Endothelial cell of umbilical vein (primary cell): ENCODE results near the gene FBN3. TPM values are rescaled to one million over a fixed set of nuclear protein-coding genes. Genes with fewer than 3 reads are reported as not detected.

Experiments
- BruUV-seq: library from RNA; stranded (reverse); fragments of 400-500 nt; replicated peaks from 2 replicates; lab custom pipeline; 2021; lab: Mats Ljungman, UMichigan
- CTCF ChIA-PET: fragments of 300-600, 350-600 bp; sonication (Branson Sonifier 250); formaldehyde crosslinking; loops from one replicate; lab custom pipeline; 2021; ENCODE audit warnings: antibody characterized with exemption, inconsistent platforms; lab: Charles Lee
- POLR2A ChIA-PET: fragments of 300-600, 350-600 bp; sonication (Branson Sonifier 250); formaldehyde crosslinking; loops from one replicate; lab custom pipeline; 2021; ENCODE audit warnings: antibody characterized with exemption, inconsistent platforms; lab: Charles Lee
- DNase-seq: peaks from one replicate; pipeline ENCODE4 v3.0.0-alpha.2; 2011; ENCODE audit warnings: low read depth, low spot score
- FAIRE-seq: peaks from 2 replicates; lab custom pipeline; 2011; peaks lifted over from hg19 to GRCh38; lab: Jason Lieb, UNC
- H2AFZ ChIP-seq: 2 replicates; pipeline ENCODE4 v1.6.0; 2012; ENCODE audit warnings: low read depth, low read length, control low read depth, inconsistent platforms
- H3K27ac ChIP-seq: 2 replicates; pipeline ENCODE4 v1.5.1; 2011; ENCODE audit warnings: low read depth, mild to moderate bottlenecking, control low read depth, low read length, moderate library complexity; ENCODE audit not compliant: insufficient read depth
- H3K27me3 ChIP-seq, 2 experiments: 2 replicates each; pipeline versions ENCODE4 v1.6.0 to v1.6.1; 2011; ENCODE audit warnings: low read length in 2 of 2, mixed read lengths in 1 of 2; ENCODE audit not compliant: control insufficient read depth in 2 of 2, insufficient read depth in 2 of 2
- H3K36me3 ChIP-seq, 2 experiments: 2 replicates in 1 of 2; 3 replicates in 1 of 2; pipeline ENCODE4 v1.5.1; 2011; ENCODE audit warnings: low read length in 2 of 2, mild to moderate bottlenecking in 1 of 2, moderate library complexity in 1 of 2; ENCODE audit not compliant: control insufficient read depth in 2 of 2, insufficient read depth in 2 of 2; ENCODE audit errors: extremely low read depth in 1 of 2
- H3K4me1 ChIP-seq: 3 replicates; pipeline ENCODE4 v1.5.1; 2011; ENCODE audit warnings: mild to moderate bottlenecking, low read length; ENCODE audit not compliant: control insufficient read depth, insufficient read depth; ENCODE audit errors: extremely low read depth
- H3K4me2 ChIP-seq: 2 replicates; pipeline ENCODE4 v1.6.1; 2011; ENCODE audit warnings: low read length, control low read depth, mixed read lengths; ENCODE audit not compliant: insufficient read depth
- H3K4me3 ChIP-seq, 3 experiments: fragments of 200-600 bp in 1 of 3; sonication (generic), shearing (Covaris generic) in 1 of 3; replicated peaks in 1 of 3; 2 replicates each; pipeline ENCODE4 v1.5.1; 2011 to 2016; ENCODE audit warnings: control low read depth in 3 of 3, low read length in 3 of 3, mild to moderate bottlenecking in 2 of 3, inconsistent platforms in 1 of 3, low read depth in 1 of 3, moderate library complexity in 1 of 3; ENCODE audit not compliant: insufficient read depth in 1 of 3
- H3K79me2 ChIP-seq: 2 replicates; pipeline ENCODE4 v1.6.0; 2012; ENCODE audit warnings: low read length, inconsistent platforms; ENCODE audit not compliant: control insufficient read depth, insufficient read depth
- H3K9ac ChIP-seq: replicated peaks from 2 replicates; pipeline ENCODE3; 2011; ENCODE audit warnings: low read length, control low read depth; ENCODE audit not compliant: insufficient read depth; ENCODE audit errors: extremely low read depth
- H3K9me1 ChIP-seq: replicated peaks from 3 replicates; pipeline ENCODE4 v1.6.0; 2011; ENCODE audit warnings: mild to moderate bottlenecking, low read length; ENCODE audit not compliant: control insufficient read depth, insufficient read depth; ENCODE audit errors: extremely low read depth
- H3K9me3 ChIP-seq: replicated peaks from 2 replicates; pipeline ENCODE4 v1.5.1; 2012; ENCODE audit warnings: low read length, inconsistent platforms; ENCODE audit not compliant: control insufficient read depth, insufficient read depth
- H4K20me1 ChIP-seq: replicated peaks from 2 replicates; pipeline ENCODE3; 2011; ENCODE audit warnings: mild to moderate bottlenecking, low read length; ENCODE audit not compliant: control insufficient read depth, insufficient read depth; ENCODE audit errors: extremely low read depth
- EZH2 ChIP-seq: IDR thresholded peaks from 2 replicates; pipeline ENCODE4 v1.6.1; 2012; ENCODE audit warnings: borderline replicate concordance, low read depth, mild to moderate bottlenecking, moderate library complexity, low read length, inconsistent platforms; ENCODE audit not compliant: severe bottlenecking
- FOS ChIP-seq: IDR thresholded peaks from 2 replicates; pipeline ENCODE4 v1.6.1; 2011; ENCODE audit warnings: mild to moderate bottlenecking, low read length, moderate library complexity, borderline replicate concordance; ENCODE audit not compliant: insufficient read depth
- GATA2 ChIP-seq: IDR thresholded peaks from 2 replicates; pipeline ENCODE4 v1.7.0; 2011; ENCODE audit warnings: low read depth, mild to moderate bottlenecking, moderate library complexity, mixed read lengths, low read length; ENCODE audit not compliant: insufficient read length, insufficient read depth
- JUN ChIP-seq: IDR thresholded peaks from 2 replicates; pipeline ENCODE4 v1.6.1; 2011; ENCODE audit warnings: borderline replicate concordance, low read depth; ENCODE audit not compliant: insufficient read length, insufficient read depth
- MYC ChIP-seq: IDR thresholded peaks from one replicate; pipeline ENCODE4 v1.6.1; 2011; ENCODE audit warnings: mild to moderate bottlenecking, low read depth, low read length
- POLR2A ChIP-seq: IDR thresholded peaks from 2 replicates; pipeline ENCODE4 v1.6.1; 2012; ENCODE audit warnings: low read depth, mild to moderate bottlenecking, control low read depth, low read length
- POLR2AphosphoS5 ChIP-seq: IDR thresholded peaks from 2 replicates; pipeline ENCODE4 v1.6.1; 2012; ENCODE audit warnings: low read depth, mild to moderate bottlenecking, control low read depth, low read length, moderate library complexity; ENCODE audit not compliant: insufficient read depth
- dilution Hi-C: fragments of 300-500 bp; cut with MboI; formaldehyde crosslinking; loops from one replicate; pipeline ENCODE4 v1.15.0; 2019; ENCODE audit warnings: low sequenced_read_pairs; ENCODE audit not compliant: extremely low pct_ligation_motif_present
- intact Hi-C: fragments of 100-400 bp; cut with micrococcal nuclease; formaldehyde crosslinking; loops from one replicate; pipeline ENCODE4 v1.10.0; 2022
- polyA plus RNA-seq, 4 experiments: library from polyadenylated mRNA; depleted of rRNA in 3 of 4; stranded (reverse) in 3 of 4; unstranded in 1 of 4; fragments of >200 nt; gene quantifications; 2 replicates each; pipeline versions ENCODE4 v1.2.1 to v1.2.3, GENCODE V29; 2011 to 2012; ENCODE audit warnings: missing spikeins in 1 of 4
- total RNA-seq: library from RNA; stranded (reverse); gene quantifications from 2 replicates; pipeline ENCODE4 v1.2.3, GENCODE V29; 2021
- TF ChIP-seq, protein P1 (sequence below): IDR thresholded peaks from 2 replicates; pipeline ENCODE4 v1.6.1; 2011; ENCODE audit not compliant: insufficient read depth, insufficient read length
- TF ChIP-seq, protein P2 (sequence below), 2 donors: IDR thresholded peaks; 1 replicate in 1 of 2; 2 replicates in 1 of 2; pipeline ENCODE4 v1.5.1; 2011; ENCODE audit warnings: low read length in 2 of 2, mild to moderate bottlenecking in 2 of 2, moderate library complexity in 2 of 2, control low read depth in 1 of 2, inconsistent platforms in 1 of 2, low read depth in 1 of 2; ENCODE audit not compliant: insufficient read depth in 1 of 2; ENCODE audit errors: extremely low read depth in 1 of 2

The FBN3 gene
- total and polyA plus RNA-seq, 2 donors (not counting 3 experiments of a cell fraction or from before 2014, with no cell fraction given) = not detected

GRCh38 chr19:8147582-8147978 lies 1.8 kb downstream of the FBN3 start:
- FAIRE-seq = no peak
- ChIA-PET POLR2A (no interaction called here), CTCF (no interaction called here)
- H3K27ac ChIP-seq = no peak overlapping the region
- no peak overlapping the region for H2AFZ ChIP-seq
- no peak overlapping the region for H3K9ac ChIP-seq
- H3K4me1 ChIP-seq = no peaks in the 10 kb centered on the region
- no peaks in the 10 kb centered on the region for H3K79me2 ChIP-seq
- no peaks in the 10 kb centered on the region for H3K36me3 ChIP-seq
- no peaks in the 10 kb centered on the region for H3K9me3 ChIP-seq
- no peaks in the 10 kb centered on the region for H4K20me1 ChIP-seq
- no peak overlapping the region for H3K4me2 ChIP-seq
- DNase-seq = no peak
- H3K27me3 ChIP-seq = peaks cover 19 to 25% of the 10 kb centered on the region in 2 experiments
- BruUV-seq = no TSS peak
- TF ChIP-seq, protein P1, sequence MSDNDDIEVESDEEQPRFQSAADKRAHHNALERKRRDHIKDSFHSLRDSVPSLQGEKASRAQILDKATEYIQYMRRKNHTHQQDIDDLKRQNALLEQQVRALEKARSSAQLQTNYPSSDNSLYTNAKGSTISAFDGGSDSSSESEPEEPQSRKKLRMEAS = no peak
- no peak for TF ChIP-seq JUN
- TF ChIP-seq GATA2 = no peak
- no peak for TF ChIP-seq MYC
- no peak for TF ChIP-seq EZH2
- TF ChIP-seq POLR2A = no peak
- TF ChIP-seq, protein P2, sequence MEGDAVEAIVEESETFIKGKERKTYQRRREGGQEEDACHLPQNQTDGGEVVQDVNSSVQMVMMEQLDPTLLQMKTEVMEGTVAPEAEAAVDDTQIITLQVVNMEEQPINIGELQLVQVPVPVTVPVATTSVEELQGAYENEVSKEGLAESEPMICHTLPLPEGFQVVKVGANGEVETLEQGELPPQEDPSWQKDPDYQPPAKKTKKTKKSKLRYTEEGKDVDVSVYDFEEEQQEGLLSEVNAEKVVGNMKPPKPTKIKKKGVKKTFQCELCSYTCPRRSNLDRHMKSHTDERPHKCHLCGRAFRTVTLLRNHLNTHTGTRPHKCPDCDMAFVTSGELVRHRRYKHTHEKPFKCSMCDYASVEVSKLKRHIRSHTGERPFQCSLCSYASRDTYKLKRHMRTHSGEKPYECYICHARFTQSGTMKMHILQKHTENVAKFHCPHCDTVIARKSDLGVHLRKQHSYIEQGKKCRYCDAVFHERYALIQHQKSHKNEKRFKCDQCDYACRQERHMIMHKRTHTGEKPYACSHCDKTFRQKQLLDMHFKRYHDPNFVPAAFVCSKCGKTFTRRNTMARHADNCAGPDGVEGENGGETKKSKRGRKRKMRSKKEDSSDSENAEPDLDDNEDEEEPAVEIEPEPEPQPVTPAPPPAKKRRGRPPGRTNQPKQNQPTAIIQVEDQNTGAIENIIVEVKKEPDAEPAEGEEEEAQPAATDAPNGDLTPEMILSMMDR (IDR thresholded peaks at IDR 0.05; ENCODE audit: extremely low read depth in 1 of 2, insufficient read depth in 1 of 2, low read depth in 1 of 2, low read length in 2 of 2) = no peak
- no peak for TF ChIP-seq POLR2AphosphoS5
- no peak for TF ChIP-seq FOS
- dilution Hi-C loops = no loop called here
- intact Hi-C loops = no loop called here
- no peak overlapping the region for H3K4me3 ChIP-seq
- H3K9me1 ChIP-seq = no peaks in the 10 kb centered on the region
